Measurements from ENCODE around the gene MERTK.

The MERTK gene

GRCh38 chr2:111977240-111977639, 78.8 kb downstream of the MERTK start:
- no peak for DNase-seq (ENCODE audit: low read depth, low spot score)

GRCh38 chr2:111978452-111979170, 80.2 kb downstream of the MERTK start:
- DNase-seq (ENCODE audit: low read depth, low spot score): no peak

- no peak for DNase-seq (ENCODE audit: low read depth, low spot score)
Observed at GRCh38 chr2:111981666-111982065, 83.3 kb downstream of the MERTK start.

- no peak for DNase-seq (ENCODE audit: low read depth, low spot score)
Observed at GRCh38 chr2:111982822-111983221, 84.4 kb downstream of the MERTK start.

GRCh38 chr2:111983478-111984212, 85.2 kb downstream of the MERTK start:
- no peak for DNase-seq (ENCODE audit: low read depth, low spot score)

- no peak for DNase-seq (ENCODE audit: low read depth, low spot score)
Observed at GRCh38 chr2:111984213-111984604, 85.8 kb downstream of the MERTK start.

GRCh38 chr2:111985514-111985913, 87.1 kb downstream of the MERTK start:
- no peak for DNase-seq (ENCODE audit: low read depth, low spot score)

- DNase-seq (ENCODE audit: low read depth, low spot score): no peak
Observed at GRCh38 chr2:111986116-111986900, 87.9 kb downstream of the MERTK start.

- no peak for DNase-seq (ENCODE audit: low read depth, low spot score)
Observed at GRCh38 chr2:111990375-111990774, 92.0 kb downstream of the MERTK start.

- DNase-seq (ENCODE audit: low read depth, low spot score): no peak
Observed at GRCh38 chr2:111990856-111991255, 92.4 kb downstream of the MERTK start.

GRCh38 chr2:111994042-111994441, 95.6 kb downstream of the MERTK start:
- no peak for DNase-seq (ENCODE audit: low read depth, low spot score)

GRCh38 chr2:111995148-111995547, 96.7 kb downstream of the MERTK start:
- no peak for DNase-seq (ENCODE audit: low read depth, low spot score)

- no peak for DNase-seq (ENCODE audit: low read depth, low spot score)
Observed at GRCh38 chr2:111999809-112000208, 101.4 kb downstream of the MERTK start.

GRCh38 chr2:112000399-112001135, 102.2 kb downstream of the MERTK start:
- no peak for DNase-seq (ENCODE audit: low read depth, low spot score)

- DNase-seq (ENCODE audit: low read depth, low spot score): no peak
Observed at GRCh38 chr2:112001136-112001715, 102.8 kb downstream of the MERTK start.

GRCh38 chr2:112001942-112002341, 103.5 kb downstream of the MERTK start:
- DNase-seq (ENCODE audit: low read depth, low spot score): no peak

GRCh38 chr2:112003576-112004252, 105.3 kb downstream of the MERTK start:
- DNase-seq (ENCODE audit: low read depth, low spot score): no peak

- DNase-seq (ENCODE audit: low read depth, low spot score): no peak
Observed at GRCh38 chr2:112004253-112004645, 105.8 kb downstream of the MERTK start.

GRCh38 chr2:112005406-112006075, 107.1 kb downstream of the MERTK start:
- DNase-seq (ENCODE audit: low read depth, low spot score): no peak

- no peak for DNase-seq (ENCODE audit: low read depth, low spot score)
Observed at GRCh38 chr2:112006076-112006410, 107.6 kb downstream of the MERTK start.
